ENCODE results near the gene TSSK2.

- TF ChIP-seq EZH2 (IDR thresholded peaks at IDR 0.05; ENCODE audit: insufficient read depth, low read length) (no peak), CTCF (IDR thresholded peaks at IDR 0.05; ENCODE audit: insufficient read depth, low read depth, low read length) (no peak)
Observed at GRCh38 chr22:19105456-19105855, 25.7 kb upstream of the TSSK2 start.

All from astrocyte (in vitro differentiated cells and primary cell).